Psoas muscle (tissue), 8 donors: ENCODE results near the gene CRACDL. TPM values are rescaled to one million over a fixed set of nuclear protein-coding genes. Genes with fewer than 3 reads are reported as not detected.

ENCODE experiments used
- ATAC-seq, 4 donors: fragments of 200-7000 bp; cut with Tn5 transposase; one replicate each; pipeline ENCODE4 v1.9.1; 2020; ENCODE audit warnings: moderate library complexity in 3 of 4, mild to moderate bottlenecking in 2 of 4
- DNase-seq, 2 donors: peaks; one replicate each; pipeline ENCODE4 v3.0.0-alpha.2; 2020
- H3K27ac ChIP-seq: fragments of 200-600 bp; one replicate; pipeline ENCODE4 v1.8.0; 2022
- H3K27me3 ChIP-seq, 3 donors: fragments of 200-600 bp in 1 of 3; one replicate each; pipeline versions ENCODE4 v1.6.1 to v1.8.0; 2013 to 2022; ENCODE audit warnings: low read length in 2 of 3, mild to moderate bottlenecking in 2 of 3, moderate library complexity in 1 of 3; ENCODE audit not compliant: insufficient read depth in 3 of 3
- H3K36me3 ChIP-seq, 2 donors: fragments of 200-600 bp in 1 of 2; one replicate each; pipeline versions ENCODE4 v1.6.1 to v1.8.0; 2013 to 2022; ENCODE audit warnings: low read depth in 1 of 2, mild to moderate bottlenecking in 1 of 2, moderate library complexity in 1 of 2; ENCODE audit not compliant: insufficient read depth in 1 of 2
- H3K4me1 ChIP-seq: fragments of 200-600 bp; one replicate; pipeline ENCODE4 v1.8.0; 2022
- H3K4me3 ChIP-seq: fragments of 200-600 bp; one replicate; pipeline ENCODE4 v1.8.0; 2022; ENCODE audit warnings: mild to moderate bottlenecking
- H3K9me3 ChIP-seq: fragments of 200-600 bp; one replicate; pipeline ENCODE4 v1.8.0; 2022
- CTCF ChIP-seq: fragments of 200-600 bp; IDR thresholded peaks from one replicate; pipeline ENCODE4 v1.8.0; 2022; ENCODE audit warnings: antibody characterized with exemption
- WGBS, 3 donors: extraction: QIAGEN DNeasy Blood & Tissue Kit; methylation state at CpG; one replicate each; pipeline versions ENCODE4 v1.1.6 to v1.1.7; 2013; 5-methylcytosine and 5-hydroxymethylcytosine counted together
- intact Hi-C, 2 donors: fragments of 100-400 bp; cut with DNase I; formaldehyde crosslinking; loops; one replicate each; pipeline versions ENCODE4 v1.11.0 to v1.14.2; 2022
- polyA plus RNA-seq, 3 donors: library from polyadenylated mRNA; stranded (reverse); fragments of 200-250 nt; gene quantifications; one replicate each; pipeline ENCODE4 v1.2.3, GENCODE V29; 2013
- total RNA-seq, 4 donors: library from RNA; stranded (reverse); fragmentation: NEBNext Ultra II Directional in 2 of 4; extraction: Animal tissue kit (Norgen Biotek cat#: 25700) in 2 of 4; gene quantifications; one replicate each; pipeline versions ENCODE4 v1.2.1 to v1.2.4, GENCODE V29; 2021 to 2023
- donor health status: healthy with polysubstance abuse.
- donor health status: DM: no; HTN: no; CAD: no; lungs with moderate emphysema.
- donor health status: Bipolar disorder and iron deficiency.
- donor health status: healthy.
- donor health status: DM: yes; HTN: yes; CAD: no.
- donor health status: DM: no; HTN: no; CAD: no.
- donor health status: DM: no; HTN: no; CAD: no.
- donor health status: DM: yes; HTN: yes; CAD: no.

The CRACDL gene
- total and polyA plus RNA-seq, 7 donors: 0.97 to 3.1 (median 2.3) TPM

GRCh38 chr2:98804265-98804650 is 131.8 kb downstream of the CRACDL start:
- ATAC-seq: no peak

GRCh38 chr2:98803405-98804264 is 132.4 kb downstream of the CRACDL start:
- Histone ChIP-seq H3K36me3 (no peaks in the 10 kb centered on the region), H3K27ac (no peak overlapping the region), H3K9me3 (no peaks in the 10 kb centered on the region), H3K4me1 (peaks cover 7% of the 10 kb centered on the region), H3K27me3 (no peaks in the 10 kb centered on the region), H3K4me3 (no peak overlapping the region)
- ATAC-seq (no peak), DNase-seq (no peak)
- intact Hi-C loops: no loop called here
- no peak for TF ChIP-seq CTCF
- 85 to 88% (median 86%) methylated on average over 10 of the region's 10 CpGs for WGBS, 3 donors

More at GRCh38 chr2:98804265-98804650, 131.8 kb downstream of the CRACDL start:
- Histone ChIP-seq H3K4me1 (peaks cover 7% of the 10 kb centered on the region), H3K36me3 (no peaks in the 10 kb centered on the region), H3K27ac (no peak overlapping the region), H3K27me3 (no peaks in the 10 kb centered on the region), H3K9me3 (no peaks in the 10 kb centered on the region), H3K4me3 (no peak overlapping the region)
- TF ChIP-seq CTCF: no peak
- 91 to 92% (median 91%) methylated on average over 8 of the region's 8 CpGs for WGBS, 3 donors
- intact Hi-C loops: no loop called here
- DNase-seq: no peak

- DNase-seq (no peak), ATAC-seq (no peak)
- no peaks in the 10 kb centered on the region for H3K27me3 ChIP-seq
- peaks cover 7% of the 10 kb centered on the region for H3K4me1 ChIP-seq
- TF ChIP-seq CTCF: no peak
- no peak overlapping the region for H3K4me3 ChIP-seq
- no peaks in the 10 kb centered on the region for H3K9me3 ChIP-seq
- no peaks in the 10 kb centered on the region for H3K36me3 ChIP-seq
- WGBS, 3 donors: 86 to 91% (median 89%) methylated on average over 8 of the region's 8 CpGs
- intact Hi-C loops: no loop called here
- H3K27ac ChIP-seq: no peak overlapping the region
Observed at GRCh38 chr2:98802344-98802743, 133.7 kb downstream of the CRACDL start.

- Histone ChIP-seq H3K4me3 (no peak overlapping the region), H3K9me3 (no peaks in the 10 kb centered on the region), H3K27ac (no peak overlapping the region), H3K27me3 (no peaks in the 10 kb centered on the region), H3K4me1 (peaks cover 6% of the 10 kb centered on the region), H3K36me3 (no peaks in the 10 kb centered on the region)
- TF ChIP-seq CTCF: no peak
- DNase-seq: no peak
- ATAC-seq: no peak
- intact Hi-C loops: no loop called here
- 94 to 97% (median 95%) methylated on average over 15 of the region's 15 CpGs for WGBS, 3 donors
Observed at GRCh38 chr2:98801921-98802321, 134.1 kb downstream of the CRACDL start.
